GM10248 (cell line): ENCODE data around the gene AP3D1.

Source experiments
- CTCF ChIA-PET: fragments of 300-600 bp; sonication (Branson Sonifier 250); formaldehyde crosslinking; extraction: SDS; loops from one replicate; lab custom pipeline; 2021; ENCODE audit warnings: antibody characterized with exemption; lab: Yijun Ruan, JAX
- POLR2A ChIA-PET: fragments of 350-650 bp; sonication (Branson Sonifier 250); formaldehyde crosslinking; extraction: SDS; loops from one replicate; lab custom pipeline; 2020; ENCODE audit warnings: antibody characterized with exemption; lab: Yijun Ruan, JAX
- DNase-seq: peaks from one replicate; pipeline ENCODE4 v3.0.0; 2012; ENCODE audit errors: extremely low spot score
- TF ChIP-seq, protein P1 (sequence below): IDR thresholded peaks from 2 replicates; pipeline ENCODE4 v1.5.1; 2012; ENCODE audit warnings: mild to moderate bottlenecking, low read depth; ENCODE audit errors: extremely low read depth, missing control alignments, control extremely low read depth

AP3D1 gene

DNA sequence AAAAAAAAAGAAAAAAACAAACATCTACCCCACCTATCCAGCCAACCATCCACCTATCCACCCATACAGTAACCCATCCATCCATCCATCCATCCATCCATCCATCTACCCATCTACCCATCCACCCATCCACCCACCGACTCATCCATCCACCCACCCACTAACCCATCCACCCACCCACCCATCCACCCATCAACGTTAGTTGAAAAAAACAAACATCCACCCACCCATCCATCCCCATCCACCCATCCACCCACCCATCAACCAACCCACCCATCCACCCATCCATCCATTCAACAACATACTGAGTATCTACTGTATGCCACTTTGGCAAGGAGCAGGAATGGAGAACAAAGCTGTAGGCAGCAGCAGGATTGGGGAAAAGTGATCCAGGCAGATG, 6.1 kb upstream of the AP3D1 start:
- TF ChIP-seq, protein P1, sequence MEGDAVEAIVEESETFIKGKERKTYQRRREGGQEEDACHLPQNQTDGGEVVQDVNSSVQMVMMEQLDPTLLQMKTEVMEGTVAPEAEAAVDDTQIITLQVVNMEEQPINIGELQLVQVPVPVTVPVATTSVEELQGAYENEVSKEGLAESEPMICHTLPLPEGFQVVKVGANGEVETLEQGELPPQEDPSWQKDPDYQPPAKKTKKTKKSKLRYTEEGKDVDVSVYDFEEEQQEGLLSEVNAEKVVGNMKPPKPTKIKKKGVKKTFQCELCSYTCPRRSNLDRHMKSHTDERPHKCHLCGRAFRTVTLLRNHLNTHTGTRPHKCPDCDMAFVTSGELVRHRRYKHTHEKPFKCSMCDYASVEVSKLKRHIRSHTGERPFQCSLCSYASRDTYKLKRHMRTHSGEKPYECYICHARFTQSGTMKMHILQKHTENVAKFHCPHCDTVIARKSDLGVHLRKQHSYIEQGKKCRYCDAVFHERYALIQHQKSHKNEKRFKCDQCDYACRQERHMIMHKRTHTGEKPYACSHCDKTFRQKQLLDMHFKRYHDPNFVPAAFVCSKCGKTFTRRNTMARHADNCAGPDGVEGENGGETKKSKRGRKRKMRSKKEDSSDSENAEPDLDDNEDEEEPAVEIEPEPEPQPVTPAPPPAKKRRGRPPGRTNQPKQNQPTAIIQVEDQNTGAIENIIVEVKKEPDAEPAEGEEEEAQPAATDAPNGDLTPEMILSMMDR: no peak
- no peak for DNase-seq
- POLR2A ChIA-PET: interaction anchor here (0.7 kb wide), 1 partner anchor 25 kb away, joined by 5 read pairs; no protein-coding TSS in a partner anchor
- CTCF ChIA-PET: interaction anchor here (0.9 to 2.5 kb wide), 8 partner anchors 11 to 173 kb away, joined by 3 to 8 read pairs (median 4); no protein-coding TSS in a partner anchor

DNA sequence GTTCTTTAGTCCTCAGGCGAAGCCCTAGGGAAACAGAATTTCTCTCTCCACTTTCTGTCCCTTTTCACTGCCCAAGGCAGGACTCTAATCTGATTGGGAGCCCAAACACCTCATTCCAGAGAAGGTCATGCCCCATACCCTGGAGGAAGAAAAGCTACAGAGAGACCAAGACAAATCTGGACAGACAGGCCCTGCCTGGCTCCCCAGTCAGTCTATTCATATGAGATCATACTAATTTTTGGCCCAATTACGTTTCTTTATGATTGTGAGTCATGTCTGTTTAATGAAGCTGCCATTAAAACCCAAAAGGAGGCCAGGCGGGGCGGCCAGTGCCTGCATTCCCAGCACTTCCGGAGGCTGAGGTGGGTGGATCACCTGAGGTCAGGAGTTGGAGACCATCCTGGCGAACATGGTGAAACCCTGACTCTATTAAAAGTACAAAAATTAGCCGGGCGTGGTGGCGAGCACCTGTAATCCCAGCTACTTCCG, 3.3 kb upstream of the AP3D1 start:
- ChIA-PET CTCF (interaction anchor here (1.6 to 3.3 kb wide), 6 partner anchors 9 to 135 kb away, joined by 4 to 21 read pairs (median 7); no protein-coding TSS in a partner anchor), POLR2A (no interaction called here)
- TF ChIP-seq, protein P1: no peak
- DNase-seq: no peak

DNA sequence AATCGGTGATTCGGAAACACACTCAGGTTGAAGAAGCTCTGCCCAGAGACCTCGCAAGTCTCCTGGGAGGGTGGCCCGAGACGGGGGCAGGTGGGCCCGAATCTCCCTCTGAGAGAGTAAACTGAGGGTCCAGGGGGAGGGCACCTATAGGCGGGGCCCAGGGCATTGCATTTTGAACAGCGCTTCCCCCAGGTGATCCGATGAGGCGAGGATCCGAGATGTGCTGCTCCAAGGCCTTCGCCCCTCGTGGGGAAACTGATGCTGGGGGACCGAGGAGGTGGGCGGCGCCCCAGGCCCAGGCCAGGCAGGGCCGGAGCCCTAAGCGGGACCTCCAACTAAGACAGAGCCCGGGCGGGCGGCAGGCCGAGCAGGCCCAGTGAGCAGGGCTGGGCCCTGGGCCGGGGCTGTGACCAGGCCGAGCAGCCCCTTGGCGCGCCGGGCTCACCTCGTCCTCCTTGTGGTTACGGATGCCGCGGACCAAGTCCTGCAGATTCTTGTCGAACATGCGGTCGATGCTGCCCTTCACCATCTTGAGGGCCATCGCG, 500 bp downstream of the AP3D1 start:
- POLR2A ChIA-PET: interaction anchor here (0.6 to 1.7 kb wide), 3 partner anchors 18 to 1148 kb away, joined by 3 to 7 read pairs (median 4); partner anchors contain the start of gene GADD45B
- TF ChIP-seq, protein P1: no peak
- CTCF ChIA-PET: interaction anchor here (1.1 kb wide), 2 partner anchors 165 to 175 kb away, joined by 3 to 4 read pairs; no protein-coding TSS in a partner anchor
- no peak for DNase-seq

DNA sequence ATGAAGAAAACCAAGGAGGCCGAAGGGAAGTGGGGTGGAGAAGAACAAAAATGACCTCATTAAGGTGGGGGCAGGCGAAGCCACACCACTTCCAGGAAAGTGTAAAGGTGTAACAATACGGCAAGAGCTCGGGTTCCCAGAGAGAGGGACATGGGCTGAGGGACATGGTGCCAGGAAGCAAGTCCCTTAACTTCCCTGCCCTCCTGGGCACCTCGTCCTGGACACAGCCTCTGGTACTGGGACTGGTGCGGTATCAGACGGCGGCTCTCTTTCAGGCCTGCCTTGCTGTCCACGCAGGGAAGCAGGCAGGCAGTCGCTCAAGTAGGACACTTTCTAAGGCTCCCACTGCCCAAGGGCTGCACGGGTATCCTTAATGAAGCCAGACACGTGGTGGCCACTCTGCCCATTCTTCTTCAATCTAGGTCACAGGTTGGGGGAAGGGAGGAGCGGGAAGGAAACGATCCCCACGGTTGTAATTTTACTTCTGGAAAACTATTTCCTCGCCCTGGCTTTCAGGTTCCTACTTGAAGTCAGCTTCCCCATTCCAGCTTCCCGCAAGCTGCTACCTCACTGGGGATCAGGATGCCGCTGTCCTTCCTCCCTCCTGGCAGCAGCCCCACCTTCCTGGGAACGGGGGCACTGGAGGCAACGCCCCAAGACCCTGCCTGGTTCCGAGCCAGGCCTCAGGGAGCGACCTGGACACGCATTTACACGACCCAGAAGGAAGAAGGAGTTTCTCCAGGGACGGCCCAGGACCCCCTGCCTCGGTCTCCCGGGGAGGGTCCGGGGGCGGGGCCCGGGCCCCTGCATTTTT, 1.2 kb downstream of the AP3D1 start:
- no peak for DNase-seq
- POLR2A ChIA-PET: interaction anchor here (0.6 kb wide), 2 partner anchors 473 to 1147 kb away, joined by 3 read pairs; no protein-coding TSS in a partner anchor
- TF ChIP-seq, protein P1: no peak
- CTCF ChIA-PET: no interaction called here

DNA sequence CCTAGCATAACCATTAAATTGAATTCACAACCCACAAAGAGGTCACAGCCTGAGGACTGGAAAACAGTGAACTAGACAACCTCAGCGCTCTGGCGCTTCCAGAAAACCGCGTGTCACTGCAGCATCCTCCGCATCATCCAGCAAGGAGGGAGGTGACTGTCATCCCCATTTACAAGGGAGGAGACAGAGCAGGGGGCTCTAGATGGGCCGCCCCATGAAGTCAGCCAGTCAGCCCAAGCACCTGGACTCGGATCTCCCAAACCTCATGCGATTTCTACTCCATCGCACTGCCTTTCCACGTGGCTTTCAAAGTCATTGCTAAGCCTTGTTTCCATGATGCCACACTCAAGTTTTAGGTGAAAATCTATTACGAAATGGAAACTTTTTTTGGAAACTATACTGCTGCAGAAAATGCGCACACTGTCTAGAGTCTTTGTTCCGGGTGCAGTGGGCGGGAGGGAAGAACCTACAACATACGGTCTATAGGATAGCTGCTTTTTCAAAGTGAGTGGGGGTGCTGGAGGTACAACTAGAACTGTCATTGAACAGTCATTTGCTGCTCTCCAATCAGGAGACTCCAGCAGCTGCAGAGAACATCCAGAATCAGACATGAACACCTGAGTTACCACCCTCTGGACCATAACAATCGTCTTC, 2.8 kb downstream of the AP3D1 start:
- ChIA-PET CTCF (interaction anchor here (1.3 kb wide), 1 partner anchor 129 kb away, joined by 3 read pairs; no protein-coding TSS in a partner anchor), POLR2A (no interaction called here)
- no peak for DNase-seq
- TF ChIP-seq, protein P1: no peak

DNA sequence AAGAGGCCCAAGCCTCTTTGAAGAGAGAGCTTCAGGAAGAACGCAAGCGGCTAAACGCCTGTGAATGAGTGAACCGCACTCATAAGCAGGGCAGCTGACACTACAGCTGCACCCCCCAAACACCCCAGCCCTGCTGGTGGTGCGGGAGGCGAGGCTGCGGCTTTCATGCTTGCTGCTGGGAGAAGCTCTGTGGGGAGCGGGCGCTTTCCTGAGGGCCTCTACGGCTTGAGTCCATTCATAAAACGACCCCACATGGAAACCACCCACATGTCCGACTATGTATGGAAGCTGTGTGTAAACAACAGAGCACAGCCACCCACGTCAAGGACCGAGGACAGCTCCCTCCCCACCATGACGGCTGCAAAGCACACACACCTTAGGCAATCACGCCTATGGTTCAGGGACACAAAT, 5.5 kb downstream of the AP3D1 start:
- no peak for DNase-seq
- TF ChIP-seq, protein P1: no peak
- CTCF ChIA-PET: interaction anchor here (1.6 kb wide), 1 partner anchor 10 kb away, joined by 8 read pairs; no protein-coding TSS in a partner anchor
- POLR2A ChIA-PET: interaction anchor here (0.6 to 0.8 kb wide), 3 partner anchors 85 to 249 kb away, joined by 7 to 9 read pairs (median 9); no protein-coding TSS in a partner anchor
